GDM1 (cell line): ENCODE results near the gene ABI2.
"Not testable (repeated sequence)": the region's sequence is repeated elsewhere in the genome, so short reads cannot be mapped to it uniquely, and the experiment has no call there.

Experiments used
- DNase-seq: peaks from one replicate; lab custom pipeline; 2025; lab: John Stamatoyannopoulos, UW

The ABI2 gene

GRCh38 chr2:203429643-203430042, 101.4 kb downstream of the ABI2 start:
- not testable (repeated sequence) for DNase-seq

- DNase-seq: no peak
Observed at GRCh38 chr2:203431391-203432185, 103.4 kb downstream of the ABI2 start.

DNA sequence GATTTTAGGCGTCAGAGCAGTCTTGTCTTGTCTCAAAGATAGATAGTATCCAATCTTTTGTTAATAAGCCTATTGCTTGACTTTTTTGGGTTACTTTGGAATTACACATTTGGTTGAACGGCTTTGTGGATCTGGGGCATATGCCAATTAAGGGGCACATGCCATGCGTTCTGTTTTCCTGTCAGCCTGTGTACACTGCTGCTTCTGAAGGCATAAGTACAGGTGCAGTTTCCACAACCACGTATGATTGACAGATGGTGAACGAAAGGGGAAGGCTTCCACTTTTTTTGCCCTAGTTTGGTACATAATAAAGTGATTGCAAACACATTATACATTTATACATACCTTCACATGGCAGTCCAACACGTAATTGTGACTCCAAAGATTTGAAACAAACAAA, 104.6 kb downstream of the ABI2 start:
- DNase-seq: no peak

GRCh38 chr2:203436496-203436895, 108.3 kb downstream of the ABI2 start:
- no peak for DNase-seq

DNA sequence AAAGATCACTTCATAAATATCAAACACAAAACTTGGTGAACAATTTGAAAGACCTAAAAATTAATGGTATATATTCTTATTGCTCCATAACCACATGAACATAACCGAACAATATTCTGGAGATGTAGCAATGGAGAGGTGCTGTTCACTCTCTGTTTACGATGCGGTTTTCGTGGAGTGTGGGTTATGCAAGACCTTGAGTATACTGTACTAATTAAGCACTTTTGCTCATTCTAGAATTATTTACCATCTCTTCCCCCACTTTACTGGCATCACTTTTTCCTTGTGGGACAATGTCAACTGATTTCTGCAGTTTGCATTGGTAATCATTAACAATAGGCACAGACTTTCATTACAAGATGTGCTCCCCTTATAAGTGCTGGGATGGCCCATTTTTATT, 109.3 kb downstream of the ABI2 start:
- no peak for DNase-seq

DNA sequence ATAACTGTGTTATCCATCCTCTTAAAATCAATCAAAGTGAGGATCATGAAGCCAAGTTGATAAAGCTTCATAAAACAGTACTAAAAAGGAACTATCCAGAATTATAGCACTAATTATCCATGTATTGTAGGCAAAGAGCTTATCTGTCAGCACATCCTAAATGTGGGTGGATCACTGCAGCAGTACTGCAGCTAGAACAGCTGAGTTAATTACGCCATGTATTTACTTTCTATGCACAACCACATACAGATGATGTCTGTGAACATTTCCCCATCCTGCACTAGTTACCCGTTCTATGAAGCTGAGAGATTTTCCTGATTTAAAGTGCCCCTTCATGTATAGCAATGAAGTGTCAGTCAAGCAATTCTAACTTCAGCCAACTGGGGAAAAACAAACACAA, 110.3 kb downstream of the ABI2 start:
- no peak for DNase-seq

- no peak for DNase-seq
Observed at GRCh38 chr2:203440671-203441070, 112.5 kb downstream of the ABI2 start.

GRCh38 chr2:203441463-203441862, 113.3 kb downstream of the ABI2 start:
- DNase-seq: no peak

GRCh38 chr2:203442463-203442862, 114.3 kb downstream of the ABI2 start:
- no peak for DNase-seq

GRCh38 chr2:203444738-203445137, 116.5 kb downstream of the ABI2 start:
- DNase-seq: no peak

DNA sequence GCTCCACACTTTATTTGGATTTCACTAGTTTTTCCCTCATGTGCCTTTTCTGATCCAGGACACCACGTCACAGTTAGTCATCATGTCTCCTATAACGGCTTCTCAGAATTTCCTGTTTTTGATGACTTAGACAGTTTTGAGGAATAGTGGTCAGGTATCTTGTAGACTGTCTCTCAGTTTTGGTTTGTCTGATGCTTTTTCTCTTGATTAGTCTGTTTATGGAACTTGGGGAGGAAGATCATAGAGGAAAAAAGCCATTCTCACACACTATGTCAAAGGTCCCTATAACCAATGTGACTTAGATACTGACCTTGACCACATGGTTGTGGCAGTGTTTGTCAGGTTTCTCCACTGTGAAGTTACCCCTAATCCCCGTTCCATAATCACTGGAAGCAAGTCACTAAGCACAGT, 117.9 kb downstream of the ABI2 start:
- DNase-seq: peak; percentile 2

- no peak for DNase-seq
Observed at GRCh38 chr2:203446780-203447179, 118.6 kb downstream of the ABI2 start.

GRCh38 chr2:203450561-203450960, 122.4 kb downstream of the ABI2 start:
- DNase-seq: no peak

GRCh38 chr2:203451011-203451410, 122.8 kb downstream of the ABI2 start:
- no peak for DNase-seq

DNA sequence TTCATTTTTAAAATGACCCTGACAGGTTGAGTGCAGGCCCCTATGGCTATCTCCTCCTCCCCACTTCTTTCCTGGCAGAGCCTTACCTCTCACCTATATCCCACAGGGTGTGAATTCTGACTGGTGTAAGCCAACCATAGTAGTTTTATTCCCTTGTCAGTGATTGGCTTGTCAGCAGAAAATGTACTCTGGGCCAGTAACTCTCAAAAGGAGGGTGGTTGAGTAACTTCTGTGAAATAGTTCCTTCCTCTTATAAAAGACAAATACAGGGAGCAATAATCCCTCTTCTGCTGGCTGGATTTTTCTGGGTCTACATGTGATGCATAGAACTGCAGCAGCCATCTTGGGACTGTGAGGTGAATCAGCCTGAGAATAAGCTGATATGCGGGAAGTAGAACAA, 123.5 kb downstream of the ABI2 start:
- no peak for DNase-seq

DNA sequence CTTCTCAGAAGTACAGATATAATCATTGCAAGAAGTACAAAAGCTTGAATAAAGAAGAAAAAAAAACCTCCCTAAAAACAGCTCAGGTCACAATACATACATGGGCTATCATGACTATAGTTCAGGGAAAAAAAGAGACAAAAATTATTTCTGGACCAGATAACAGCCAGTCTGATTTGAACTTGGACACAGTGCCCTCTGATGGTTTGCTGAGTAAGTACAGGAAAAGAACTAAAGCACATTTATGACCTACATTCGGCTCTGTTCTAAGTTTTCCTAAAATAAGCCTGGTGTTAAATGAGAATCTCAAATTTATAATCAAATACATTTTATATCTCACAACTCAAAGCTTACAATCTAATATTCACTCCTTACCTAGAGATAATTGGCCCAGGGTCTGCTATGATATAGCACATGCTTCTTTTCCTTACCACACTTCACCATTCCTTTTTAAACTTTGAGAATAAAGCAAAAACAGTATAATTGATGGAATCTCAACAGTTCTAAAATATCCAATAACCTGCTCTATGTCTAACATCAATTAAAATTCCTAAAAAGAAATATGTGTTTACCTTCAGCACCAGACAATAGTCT, 125.8 kb downstream of the ABI2 start:
- peak; percentile 13 for DNase-seq

- no peak for DNase-seq
Observed at GRCh38 chr2:203455209-203455608, 127.0 kb downstream of the ABI2 start.

DNA sequence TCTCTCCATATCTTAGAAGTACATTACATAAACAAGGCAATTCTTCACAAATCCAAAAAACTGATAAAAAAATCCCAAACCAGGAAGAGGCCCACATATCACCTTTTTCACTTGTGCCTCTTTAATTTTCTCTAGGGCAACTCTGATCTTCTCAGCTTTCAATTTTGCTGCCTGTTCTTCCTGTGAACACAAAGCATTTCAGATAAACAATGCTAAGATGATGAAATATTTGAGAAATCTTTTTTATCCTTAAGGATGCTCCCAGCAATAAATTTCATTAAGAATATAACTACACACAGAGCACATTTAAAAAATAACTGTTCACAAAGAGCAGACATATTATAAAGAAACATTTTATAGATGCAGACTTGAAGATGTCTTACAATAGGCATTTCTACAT, 133.6 kb downstream of the ABI2 start:
- no peak for DNase-seq

DNA sequence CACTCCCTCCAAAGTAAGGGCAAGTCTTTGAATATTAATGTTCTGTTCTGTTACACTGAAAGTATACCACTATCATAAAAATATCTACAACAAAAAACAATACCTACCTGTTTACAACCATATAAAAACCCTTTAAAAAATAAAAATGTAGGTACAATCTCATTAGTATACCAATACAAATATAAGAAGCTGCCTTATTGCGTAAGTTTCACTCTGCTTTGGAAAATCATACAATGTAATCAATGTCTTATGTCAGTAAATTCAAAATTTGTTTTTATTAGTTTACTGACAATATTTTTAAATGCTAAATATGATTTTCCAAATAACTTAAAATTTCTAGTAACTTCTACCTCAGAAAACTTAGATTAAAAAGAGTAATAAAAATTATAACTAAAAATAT, 134.1 kb downstream of the ABI2 start:
- DNase-seq: no peak

DNA sequence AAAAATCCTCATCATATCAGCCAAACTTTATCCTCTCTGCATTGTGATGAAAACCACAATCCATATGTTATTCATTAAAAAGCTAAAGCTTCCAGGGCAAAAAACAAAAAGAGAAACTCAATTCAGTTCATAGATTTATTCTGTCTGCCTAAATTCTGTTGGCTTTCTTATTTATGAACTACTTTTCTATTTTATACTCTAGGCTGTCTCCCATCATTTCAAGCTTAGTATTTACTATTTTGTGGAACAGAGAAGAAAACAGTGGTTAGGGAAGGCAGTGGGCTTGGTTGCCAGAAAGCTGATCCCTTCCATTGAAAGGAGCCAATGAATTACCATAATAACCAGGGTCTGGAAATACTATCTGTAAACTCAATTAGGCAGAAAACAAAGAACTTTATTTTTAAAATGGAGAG, 135.1 kb downstream of the ABI2 start:
- DNase-seq: no peak

DNA sequence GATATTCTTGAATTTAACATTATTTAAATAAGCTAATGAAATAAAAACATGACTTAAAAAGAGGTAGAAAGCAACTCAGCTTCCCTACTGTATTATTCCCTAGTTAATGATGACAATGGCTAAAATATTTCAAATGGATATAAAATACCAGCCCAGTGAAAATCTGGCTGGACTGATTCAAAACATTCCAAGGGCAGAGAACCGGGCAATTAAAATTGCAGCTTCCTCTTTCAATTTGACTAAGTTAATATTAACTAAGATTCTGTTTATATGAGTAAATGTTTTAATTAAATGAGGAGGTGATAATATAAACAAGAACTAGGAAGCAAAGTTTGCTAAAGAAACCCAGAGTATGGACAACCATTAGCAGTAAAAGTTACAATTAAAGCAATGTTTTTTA, 141.4 kb downstream of the ABI2 start:
- DNase-seq: no peak

GRCh38 chr2:203470371-203470770, 142.2 kb downstream of the ABI2 start:
- DNase-seq: no peak

DNA sequence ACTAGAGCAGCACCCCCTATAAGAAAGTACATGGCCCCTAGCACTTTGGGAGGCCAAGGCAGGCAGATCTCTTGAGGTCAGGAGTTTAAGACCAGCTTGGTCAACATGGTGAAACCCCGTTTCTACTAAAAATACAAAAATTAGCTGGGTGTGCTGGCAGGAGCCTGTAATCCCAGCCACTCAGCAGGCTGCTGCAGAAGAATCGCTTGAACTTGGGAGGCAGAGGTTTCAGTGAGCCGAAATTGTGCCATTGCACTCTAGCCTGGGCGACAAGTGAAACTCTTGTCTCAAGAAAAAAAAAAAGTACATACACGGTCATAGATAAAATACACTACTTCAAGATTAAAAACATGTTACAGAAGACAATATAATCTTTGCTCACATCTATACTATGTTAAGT, 143.1 kb downstream of the ABI2 start:
- DNase-seq: no peak

GRCh38 chr2:203476881-203477280, 148.7 kb downstream of the ABI2 start:
- DNase-seq: no peak
